Forelimb muscle (tissue), 1 donor: ENCODE measurements around the gene DIP2A. TPM values are rescaled to one million over a fixed set of nuclear protein-coding genes. Genes with fewer than 3 reads are reported as not detected.
"Not testable (repeated sequence)": the region's sequence is repeated elsewhere in the genome, so short reads cannot be mapped to it uniquely, and the experiment has no call there.

ENCODE experiments used
- DNase-seq: peaks from one replicate; pipeline ENCODE4 v3.0.0-alpha.2; 2013; ENCODE audit warnings: low read depth
- polyA plus RNA-seq: library from polyadenylated mRNA; unstranded; fragments of 120-200 nt; gene quantifications from one replicate; pipeline ENCODE4 v1.2.1, GENCODE V29; 2013; ENCODE audit not compliant: insufficient read length

The DIP2A gene
- polyA plus RNA-seq, 1 donor: 28.9 TPM

GRCh38 chr21:46424621-46425020 lies 34.1 kb upstream of the DIP2A start:
- DNase-seq: no peak

- no peak for DNase-seq
These were observed 33.6 kb upstream of the DIP2A start for GRCh38 chr21:46425041-46425440.

- no peak for DNase-seq
These were observed 33.1 kb upstream of the DIP2A start for GRCh38 chr21:46425571-46425970.

GRCh38 chr21:46426313-46427046 lies 32.2 kb upstream of the DIP2A start:
- no peak for DNase-seq

GRCh38 chr21:46427516-46427915 lies 31.2 kb upstream of the DIP2A start:
- DNase-seq: no peak

- no peak for DNase-seq
These were observed 30.4 kb upstream of the DIP2A start for GRCh38 chr21:46428286-46428685.

GRCh38 chr21:46428987-46429710 lies 29.5 kb upstream of the DIP2A start:
- DNase-seq: no peak

GRCh38 chr21:46429754-46430681 lies 28.7 kb upstream of the DIP2A start:
- no peak for DNase-seq

GRCh38 chr21:46431448-46431847 lies 27.2 kb upstream of the DIP2A start:
- DNase-seq: no peak

- DNase-seq: no peak
These were observed 26.7 kb upstream of the DIP2A start for GRCh38 chr21:46431884-46432488.

- not testable (repeated sequence) for DNase-seq
These were observed 25.6 kb upstream of the DIP2A start for GRCh38 chr21:46433116-46433515.

GRCh38 chr21:46434322-46434958 lies 24.3 kb upstream of the DIP2A start:
- no peak for DNase-seq

- no peak for DNase-seq
These were observed 22.9 kb upstream of the DIP2A start for GRCh38 chr21:46435786-46436227.

- DNase-seq: no peak
These were observed 22.1 kb upstream of the DIP2A start for GRCh38 chr21:46436621-46437020.

GRCh38 chr21:46437096-46437498 lies 21.6 kb upstream of the DIP2A start:
- DNase-seq: no peak

GRCh38 chr21:46437511-46437910 lies 21.2 kb upstream of the DIP2A start:
- no peak for DNase-seq

GRCh38 chr21:46438241-46438640 lies 20.4 kb upstream of the DIP2A start:
- no peak for DNase-seq

GRCh38 chr21:46439906-46440305 lies 18.8 kb upstream of the DIP2A start:
- DNase-seq: no peak

- DNase-seq: no peak
These were observed 17.4 kb upstream of the DIP2A start for GRCh38 chr21:46441331-46441730.

- no peak for DNase-seq
These were observed 16.7 kb upstream of the DIP2A start for GRCh38 chr21:46441961-46442498.

- no peak for DNase-seq
These were observed 15.8 kb upstream of the DIP2A start for GRCh38 chr21:46442938-46443337.
